ENCODE data around the gene TFDP3.
A peak's percentile ranks its signal among the peaks of the same experiment; 100 is the strongest.

TFDP3 gene

DNA sequence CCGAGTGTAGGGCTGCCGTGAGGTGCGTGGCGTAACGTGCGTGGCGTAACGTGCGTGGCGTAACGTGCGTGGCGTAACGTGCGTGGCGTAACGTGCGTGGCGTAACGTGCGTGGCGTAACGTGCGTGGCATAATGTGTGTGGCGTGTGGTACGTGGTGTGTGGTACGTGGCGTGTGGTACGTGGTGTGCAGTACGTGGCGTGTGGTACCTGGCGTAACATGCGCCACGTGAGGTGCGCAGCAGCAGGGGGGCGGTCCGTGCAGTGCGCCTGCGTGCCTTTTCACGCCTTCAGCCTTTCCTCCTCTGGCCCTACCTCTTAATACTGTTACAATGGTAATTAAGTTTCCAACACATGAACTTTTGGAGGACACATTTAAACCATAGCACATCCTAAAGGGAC lies at the start of gene TFDP3:
TSS of gene TFDP3 (minus strand) at position 26 of the 400 bp plus-strand sequence. CDS start 95 bp downstream, outside the sequence.
- TF ChIP-seq POLR2A (IDR thresholded peaks at IDR 0.05; ENCODE audit: low read length) = no peak
- TF ChIP-seq GATA1 (IDR thresholded peaks at IDR 0.05; ENCODE audit: low read depth, low read length) = no peak
- DNase-seq = no peak

DNA sequence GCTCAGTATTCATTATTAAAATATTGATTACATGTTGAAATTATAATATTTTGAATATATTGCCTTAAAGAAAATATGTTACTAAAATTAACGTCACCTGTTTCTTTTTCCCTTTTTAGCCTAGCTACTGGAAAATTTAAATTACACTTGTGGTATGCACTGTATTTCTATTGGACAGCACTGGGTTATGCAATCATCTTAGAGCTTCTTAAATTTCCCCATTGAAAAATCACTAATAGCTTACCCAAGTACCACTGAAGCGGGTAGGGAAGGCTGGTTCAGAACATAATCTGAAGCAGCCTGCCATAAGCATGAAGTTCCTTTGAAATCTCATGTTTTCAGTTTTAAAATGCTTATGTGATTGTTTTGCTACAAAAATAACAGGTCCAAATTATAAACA lies 49.5 kb upstream of the TFDP3 start:
- TF ChIP-seq GATA1 (IDR thresholded peaks at IDR 0.05; ENCODE audit: low read depth, low read length) (no peak), POLR2A (IDR thresholded peaks at IDR 0.05; ENCODE audit: low read length) (no peak)
- DNase-seq = no peak

- no peak for DNase-seq
- TF ChIP-seq GATA1 (IDR thresholded peaks at IDR 0.05; ENCODE audit: low read depth, low read length) (no peak), POLR2A (IDR thresholded peaks at IDR 0.05; ENCODE audit: low read length) (no peak)
Observed at GRCh38 chrX:133265331-133265730, 47.2 kb upstream of the TFDP3 start.

GRCh38 chrX:133258481-133258880 lies 40.3 kb upstream of the TFDP3 start:
- no peak for DNase-seq
- TF ChIP-seq GATA1 (IDR thresholded peaks at IDR 0.05; ENCODE audit: low read depth, low read length) = no peak

DNA sequence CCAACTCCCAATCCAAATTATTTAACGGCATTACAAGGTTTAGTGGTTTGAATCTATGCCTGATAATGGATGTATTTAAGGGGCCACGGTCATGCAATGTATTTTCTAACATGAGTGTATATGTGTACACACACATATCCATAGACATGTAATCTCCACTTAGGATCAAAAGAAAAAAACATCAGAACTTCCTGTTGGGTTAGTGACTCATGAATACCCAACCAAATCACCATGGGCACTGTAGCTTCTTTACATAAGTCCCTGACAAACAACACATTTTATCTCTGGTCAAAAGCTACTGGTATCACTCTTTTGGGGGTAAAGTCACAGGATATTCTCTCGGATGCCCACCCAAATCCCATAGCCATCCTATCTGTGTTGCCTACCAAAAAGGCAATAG lies 36.5 kb upstream of the TFDP3 start:
- DNase-seq = no peak
- no peak for TF ChIP-seq POLR2A (IDR thresholded peaks at IDR 0.05; ENCODE audit: low read length)
- TF ChIP-seq GATA1 (IDR thresholded peaks at IDR 0.05; ENCODE audit: low read depth, low read length) = no peak

DNA sequence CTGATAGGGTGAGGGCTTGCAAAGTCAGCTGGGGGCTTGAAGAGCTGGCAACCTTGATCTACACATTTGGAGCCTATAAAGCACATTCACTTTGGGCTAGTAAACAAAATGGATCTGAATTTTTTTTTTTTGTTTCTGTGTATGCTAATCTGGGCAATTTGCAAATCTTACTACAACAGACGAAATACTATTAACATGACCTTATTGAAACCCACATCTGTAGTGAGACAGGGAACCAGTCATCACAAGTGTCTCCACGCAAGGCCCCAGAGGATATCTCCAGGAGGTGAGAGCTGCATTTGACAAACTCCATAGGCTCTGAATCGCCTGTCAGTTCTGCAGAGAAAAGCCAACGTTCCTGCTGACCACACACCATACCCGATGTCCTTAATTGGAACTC lies 33.0 kb upstream of the TFDP3 start:
- no peak for DNase-seq
- TF ChIP-seq GATA1 (IDR thresholded peaks at IDR 0.05; ENCODE audit: low read depth, low read length) = no peak
- TF ChIP-seq POLR2A (IDR thresholded peaks at IDR 0.05; ENCODE audit: low read length) = no peak

GRCh38 chrX:133250184-133251100 lies 32.3 kb upstream of the TFDP3 start:
- no peak for DNase-seq
- no peak for TF ChIP-seq GATA1 (IDR thresholded peaks at IDR 0.05; ENCODE audit: low read depth, low read length)
- TF ChIP-seq POLR2A (IDR thresholded peaks at IDR 0.05; ENCODE audit: low read length) = no peak

- TF ChIP-seq POLR2A (IDR thresholded peaks at IDR 0.05; ENCODE audit: low read length) = no peak
- no peak for TF ChIP-seq GATA1 (IDR thresholded peaks at IDR 0.05; ENCODE audit: low read depth, low read length)
- DNase-seq = no peak
Observed at GRCh38 chrX:133249266-133250058, 31.3 kb upstream of the TFDP3 start.

- no peak for DNase-seq
- TF ChIP-seq GATA1 (IDR thresholded peaks at IDR 0.05; ENCODE audit: low read depth, low read length) = no peak
- no peak for TF ChIP-seq POLR2A (IDR thresholded peaks at IDR 0.05; ENCODE audit: low read length)
Observed at GRCh38 chrX:133248177-133248576, 30.0 kb upstream of the TFDP3 start.

GRCh38 chrX:133246921-133247320 lies 28.8 kb upstream of the TFDP3 start:
- TF ChIP-seq GATA1 (IDR thresholded peaks at IDR 0.05; ENCODE audit: low read depth, low read length) = no peak
- no peak for TF ChIP-seq POLR2A (IDR thresholded peaks at IDR 0.05; ENCODE audit: low read length)
- no peak for DNase-seq

GRCh38 chrX:133235830-133236229 lies 17.7 kb upstream of the TFDP3 start:
- no peak for DNase-seq
- TF ChIP-seq GATA1 (IDR thresholded peaks at IDR 0.05; ENCODE audit: low read depth, low read length) (no peak), POLR2A (IDR thresholded peaks at IDR 0.05; ENCODE audit: low read length) (no peak)

GRCh38 chrX:133232331-133232730 lies 14.2 kb upstream of the TFDP3 start:
- DNase-seq = no peak

GRCh38 chrX:133229361-133229760 lies 11.2 kb upstream of the TFDP3 start:
- no peak for TF ChIP-seq POLR2A (IDR thresholded peaks at IDR 0.05; ENCODE audit: low read length)
- DNase-seq = no peak

More at GRCh38 chrX:133232331-133232730, 14.2 kb upstream of the TFDP3 start:
- TF ChIP-seq POLR2A (IDR thresholded peaks at IDR 0.05; ENCODE audit: low read length) = no peak
- no peak for TF ChIP-seq GATA1 (IDR thresholded peaks at IDR 0.05; ENCODE audit: low read depth, low read length)

DNA sequence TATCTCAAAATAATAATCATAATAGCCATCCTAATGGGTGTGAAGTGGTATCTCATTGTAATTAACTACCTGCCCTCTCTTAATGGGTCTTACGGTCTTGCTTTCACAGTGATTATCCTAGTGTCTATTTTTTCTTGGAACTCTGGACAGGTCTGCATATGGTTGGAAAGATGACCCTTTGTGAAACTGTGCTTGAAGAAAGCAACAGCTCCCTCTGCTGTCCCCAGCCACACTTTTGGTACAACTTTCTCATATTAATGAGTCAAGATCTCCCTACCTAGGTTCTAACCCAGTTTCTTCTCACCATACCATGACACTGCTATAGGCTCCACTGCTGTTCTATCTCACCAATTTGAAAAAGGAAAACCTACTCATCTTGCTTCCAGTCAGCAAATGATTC lies 2.4 kb downstream of the TFDP3 start:
- TF ChIP-seq POLR2A (IDR thresholded peaks at IDR 0.05; ENCODE audit: low read length) = no peak
- TF ChIP-seq GATA1 (IDR thresholded peaks at IDR 0.05; ENCODE audit: low read depth, low read length) = no peak
- peak; percentile 0 to 22 for DNase-seq
